H1 (cell line): ENCODE measurements around the gene ZBTB20. TPM values are rescaled to one million over a fixed set of nuclear protein-coding genes. Genes with fewer than 3 reads are reported as not detected.

Experiments
- CTCF ChIA-PET: fragments of 300-600 bp; sonication (Branson Sonifier 250); formaldehyde crosslinking; loops from one replicate; lab custom pipeline; 2021; ENCODE audit not compliant: partially characterized antibody; lab: Charles Lee
- POLR2A ChIA-PET: fragments of 300-600 bp; sonication (Branson Sonifier 250); formaldehyde crosslinking; loops from one replicate; lab custom pipeline; 2021; ENCODE audit warnings: inconsistent platforms; ENCODE audit not compliant: partially characterized antibody; lab: Charles Lee
- DNase-seq, 2 experiments: peaks; one replicate each; pipeline versions ENCODE4 v3.0.0 to v3.0.0-alpha.2; 2010 to 2022; ENCODE audit warnings: low spot score in 2 of 2, low read depth in 1 of 2, mixed read lengths in 1 of 2
- FAIRE-seq: peaks from 2 replicates; lab custom pipeline; 2011; peaks lifted over from hg19 to GRCh38; lab: Jason Lieb, UNC
- H2AFZ ChIP-seq: 2 replicates; pipeline ENCODE4 v1.8.1; 2012; ENCODE audit warnings: low read length, inconsistent platforms
- H2AK5ac ChIP-seq: 2 replicates; pipeline ENCODE4 v1.6.1; 2013; ENCODE audit warnings: low read depth, low read length
- H2BK120ac ChIP-seq: replicated peaks from 2 replicates; pipeline ENCODE3; 2013; ENCODE audit warnings: low read depth, low read length, inconsistent platforms
- H2BK12ac ChIP-seq: 2 replicates; pipeline ENCODE4 v1.6.1; 2013; ENCODE audit warnings: low read depth, low read length
- H2BK15ac ChIP-seq: 2 replicates; pipeline ENCODE4 v1.6.1; 2013; ENCODE audit warnings: low read length
- H2BK20ac ChIP-seq: 2 replicates; pipeline ENCODE4 v1.6.1; 2013; ENCODE audit warnings: low read length
- H2BK5ac ChIP-seq: 2 replicates; pipeline ENCODE4 v1.6.1; 2013; ENCODE audit warnings: low read depth, low read length
- H3K14ac ChIP-seq: 2 replicates; pipeline ENCODE4 v1.6.1; 2013; ENCODE audit warnings: inconsistent platforms; ENCODE audit not compliant: insufficient read length
- H3K18ac ChIP-seq: 2 replicates; pipeline ENCODE4 v1.6.1; 2013; ENCODE audit warnings: low read length; ENCODE audit errors: extremely low read depth
- H3K23ac ChIP-seq: 2 replicates; pipeline ENCODE4 v1.6.1; 2013; ENCODE audit warnings: inconsistent platforms; ENCODE audit not compliant: insufficient read length
- H3K23me2 ChIP-seq: 2 replicates; pipeline ENCODE4 v1.6.1; 2013; ENCODE audit warnings: low read depth, low read length
- H3K27ac ChIP-seq: 2 replicates; pipeline ENCODE4 v1.6.1; 2011; ENCODE audit warnings: low read depth, low read length, inconsistent platforms
- H3K27me3 ChIP-seq, 4 experiments: replicated peaks in 1 of 4; 1 replicate in 1 of 4; 2 replicates in 3 of 4; pipeline versions ENCODE4 v1.6.1 to v1.8.1; 2011 to 2013; ENCODE audit warnings: low read length in 3 of 4, mild to moderate bottlenecking in 3 of 4, inconsistent platforms in 2 of 4, mixed read lengths in 2 of 4, moderate library complexity in 1 of 4; ENCODE audit not compliant: control insufficient read depth in 3 of 4, insufficient read depth in 3 of 4; ENCODE audit errors: extremely low read depth in 1 of 4
- H3K36me3 ChIP-seq, 4 experiments: 2 replicates each; pipeline versions ENCODE4 v1.6.1 to v1.8.1; 2011 to 2013; ENCODE audit warnings: mild to moderate bottlenecking in 4 of 4, low read length in 3 of 4, moderate library complexity in 2 of 4, control low read depth in 1 of 4, inconsistent platforms in 1 of 4; ENCODE audit not compliant: insufficient read depth in 4 of 4, control insufficient read depth in 2 of 4
- H3K4ac ChIP-seq: replicated peaks from 2 replicates; pipeline ENCODE3; 2013; ENCODE audit warnings: low read length, low read depth, mixed read lengths, inconsistent platforms; ENCODE audit not compliant: insufficient read length
- H3K4me1 ChIP-seq, 4 experiments: replicated peaks in 1 of 4; 1 replicate in 1 of 4; 2 replicates in 3 of 4; pipeline versions ENCODE4 v1.6.1 to v1.8.1; 2011 to 2013; ENCODE audit warnings: low read length in 3 of 4, inconsistent platforms in 2 of 4, mixed read lengths in 1 of 4; ENCODE audit not compliant: insufficient read depth in 4 of 4, control insufficient read depth in 3 of 4
- H3K4me2 ChIP-seq, 2 experiments: 2 replicates each; pipeline versions ENCODE4 v1.6.1 to v1.8.1; 2011 to 2013; ENCODE audit warnings: low read depth in 2 of 2, low read length in 2 of 2, control low read depth in 1 of 2, inconsistent platforms in 1 of 2, mild to moderate bottlenecking in 1 of 2; ENCODE audit not compliant: insufficient read depth in 1 of 2
- H3K4me3 ChIP-seq, 4 experiments: fragments of 200-600, 300-600 bp in 1 of 4; sonication (generic), shearing (Covaris generic), sonication (Bioruptor Twin) in 1 of 4; 2 replicates each; pipeline versions ENCODE4 v1.5.1 to v1.8.1; 2011 to 2016; ENCODE audit warnings: low read length in 4 of 4, low read depth in 3 of 4, control low read depth in 2 of 4, inconsistent platforms in 2 of 4, mild to moderate bottlenecking in 2 of 4, mixed read lengths in 1 of 4, moderate library complexity in 1 of 4; ENCODE audit not compliant: insufficient read depth in 2 of 4; ENCODE audit errors: extremely low read depth in 1 of 4
- H3K56ac ChIP-seq: replicated peaks from 2 replicates; pipeline ENCODE3; 2013; ENCODE audit warnings: low read depth, mild to moderate bottlenecking, mixed read lengths, low read length, inconsistent platforms; ENCODE audit not compliant: insufficient read length
- H3K79me1 ChIP-seq: 2 replicates; pipeline ENCODE4 v1.6.1; 2013; ENCODE audit warnings: low read depth, low read length, control low read depth
- H3K79me2 ChIP-seq, 2 experiments: 2 replicates each; pipeline versions ENCODE4 v1.6.1 to v1.8.1; 2012 to 2013; ENCODE audit warnings: low read length in 2 of 2, mild to moderate bottlenecking in 2 of 2, inconsistent platforms in 1 of 2; ENCODE audit not compliant: insufficient read depth in 2 of 2, control insufficient read depth in 1 of 2
- H3K9ac ChIP-seq, 4 experiments: replicated peaks in 1 of 4; 1 replicate in 1 of 4; 2 replicates in 3 of 4; pipeline versions ENCODE4 v1.6.1 to v1.8.1; 2011 to 2013; ENCODE audit warnings: low read depth in 3 of 4, low read length in 3 of 4, control low read depth in 2 of 4, mild to moderate bottlenecking in 2 of 4, moderate library complexity in 2 of 4, inconsistent platforms in 1 of 4; ENCODE audit errors: extremely low read depth in 1 of 4
- H3K9me3 ChIP-seq, 2 experiments: 2 replicates each; pipeline versions ENCODE4 v1.6.1 to v1.8.1; 2012 to 2013; ENCODE audit warnings: mild to moderate bottlenecking in 2 of 2, moderate library complexity in 2 of 2, control low read depth in 1 of 2, inconsistent platforms in 1 of 2, low read depth in 1 of 2, low read length in 1 of 2, mixed read lengths in 1 of 2; ENCODE audit not compliant: insufficient read depth in 2 of 2
- H4K20me1 ChIP-seq, 2 experiments: replicated peaks in 1 of 2; 2 replicates each; pipeline versions ENCODE3 to v1.8.1; 2011 to 2013; ENCODE audit warnings: inconsistent platforms in 2 of 2, low read length in 2 of 2, mild to moderate bottlenecking in 1 of 2; ENCODE audit not compliant: insufficient read depth in 2 of 2, control insufficient read depth in 1 of 2
- H4K5ac ChIP-seq: 2 replicates; pipeline ENCODE4 v1.6.1; 2013; ENCODE audit warnings: low read length, low read depth, mixed read lengths, inconsistent platforms; ENCODE audit not compliant: insufficient read length
- H4K8ac ChIP-seq: 2 replicates; pipeline ENCODE4 v1.8.0; 2013; ENCODE audit warnings: mild to moderate bottlenecking, moderate library complexity, low read length, inconsistent platforms; ENCODE audit not compliant: insufficient read depth; ENCODE audit errors: extremely low read depth
- H4K91ac ChIP-seq: replicated peaks from 2 replicates; pipeline ENCODE3; 2013; ENCODE audit warnings: low read length, mixed read lengths, inconsistent platforms; ENCODE audit not compliant: insufficient read length
- ASH2L ChIP-seq: fragments of 200-600, 300-600 bp; sonication (generic); IDR thresholded peaks from one replicate; pipeline ENCODE4 v1.7.1; 2017; ENCODE audit warnings: low read length
- BCL11A ChIP-seq, 2 experiments: IDR thresholded peaks; one replicate each; pipeline ENCODE4 v1.6.1; 2011; ENCODE audit warnings: low read depth in 2 of 2, low read length in 2 of 2, mild to moderate bottlenecking in 2 of 2
- CTBP2 ChIP-seq: IDR thresholded peaks from 2 replicates; pipeline ENCODE4 v1.7.0; 2011; ENCODE audit warnings: borderline replicate concordance, mild to moderate bottlenecking, moderate library complexity, mixed read lengths, low read length; ENCODE audit not compliant: insufficient read depth, insufficient read length
- EP300 ChIP-seq, 2 experiments: IDR thresholded peaks; 1 replicate in 1 of 2; 2 replicates in 1 of 2; pipeline ENCODE4 v1.6.1; 2011 to 2012; ENCODE audit warnings: low read depth in 2 of 2, low read length in 2 of 2, mild to moderate bottlenecking in 2 of 2, borderline replicate concordance in 1 of 2, inconsistent platforms in 1 of 2, moderate library complexity in 1 of 2
- HDAC2 ChIP-seq, 2 experiments: fragments of 300-600 bp in 1 of 2; sonication (generic) in 1 of 2; IDR thresholded peaks; 2 replicates each; pipeline ENCODE4 v1.6.1; 2011 to 2012; ENCODE audit warnings: low read depth in 2 of 2, low read length in 2 of 2, mild to moderate bottlenecking in 2 of 2, moderate library complexity in 2 of 2, borderline replicate concordance in 1 of 2, inconsistent platforms in 1 of 2
- HDAC6 ChIP-seq: IDR thresholded peaks from one replicate; pipeline ENCODE4 v1.7.1; 2012; ENCODE audit warnings: low read depth, mild to moderate bottlenecking, inconsistent platforms, low read length, moderate library complexity
- JUN ChIP-seq: IDR thresholded peaks from 2 replicates; pipeline ENCODE4 v1.6.1; 2011; ENCODE audit warnings: low read depth, mild to moderate bottlenecking, improper control_type of control experiment, low read length
- KDM1A ChIP-seq: fragments of 200-600, 300-600 bp; sonication (generic); IDR thresholded peaks from 2 replicates; pipeline ENCODE4 v1.7.1; 2016; ENCODE audit warnings: mild to moderate bottlenecking, low read length, borderline replicate concordance
- MAFK ChIP-seq: IDR thresholded peaks from 2 replicates; pipeline ENCODE4 v1.6.1; 2012; ENCODE audit warnings: low read depth, mild to moderate bottlenecking, improper control_type of control experiment, low read length
- NANOG ChIP-seq: IDR thresholded peaks from 2 replicates; pipeline ENCODE4 v1.6.1; 2011; ENCODE audit warnings: low read length, low read depth, mild to moderate bottlenecking, inconsistent platforms; ENCODE audit not compliant: insufficient read depth, poor library complexity, severe bottlenecking
- POLR2A ChIP-seq, 2 experiments: IDR thresholded peaks; 1 replicate in 1 of 2; 2 replicates in 1 of 2; pipeline ENCODE4 v1.6.1; 2011; ENCODE audit warnings: low read depth in 2 of 2, low read length in 2 of 2, mild to moderate bottlenecking in 2 of 2; ENCODE audit errors: control extremely low read depth in 1 of 2
- TCF12 ChIP-seq: IDR thresholded peaks from 2 replicates; pipeline ENCODE4 v1.6.1; 2011; ENCODE audit warnings: low read depth, mild to moderate bottlenecking, low read length
- WGBS, 2 experiments: shearing (Covaris generic) in 1 of 2; methylation state at CpG; one replicate each; pipeline versions ENCODE4 v1.1.6 to v1.1.7; 2013 to 2015; ENCODE audit warnings: low lambda C conversion rate in 2 of 2, mixed read lengths in 2 of 2, inconsistent platforms in 1 of 2, low coverage in 1 of 2, missing lambda C conversion rate in 1 of 2; ENCODE audit not compliant: insufficient replicate concordance in 2 of 2, insufficient coverage in 1 of 2, insufficient read length in 1 of 2; ENCODE audit errors: extremely low coverage in 1 of 2, missing lambda C conversion rate in 1 of 2; 5-methylcytosine and 5-hydroxymethylcytosine counted together
- polyA plus RNA-seq, 7 experiments: library from polyadenylated mRNA; depleted of rRNA in 3 of 7; stranded (reverse) in 5 of 7; unstranded in 2 of 7; fragments of >200 nt in 5 of 7; fragments of 200-250 nt in 2 of 7; gene quantifications; 1 replicate in 5 of 7; 2 replicates in 1 of 7; 4 replicates in 1 of 7; pipeline versions ENCODE4 v1.2.1 to v1.2.3, GENCODE V29; 2011 to 2013; ENCODE audit warnings: missing spikeins in 2 of 7, mixed read lengths in 2 of 7
- total RNA-seq: library from RNA; stranded (reverse); fragmentation: NEBNext Ultra II Directional; extraction: Animal tissue kit (Norgen Biotek cat#: 25700); gene quantifications from 2 replicates; pipeline ENCODE4 v1.2.1, GENCODE V29; 2021
- TF ChIP-seq, protein P1 (sequence below): IDR thresholded peaks from 2 replicates; pipeline ENCODE4 v1.6.1; 2012; ENCODE audit warnings: low read length, inconsistent platforms

The ZBTB20 gene
- total and polyA plus RNA-seq, 2 of the 8 experiments (the other 6 are each of a cell fraction or from before 2014, with no cell fraction given), result 0.35 to 1.3 TPM

DNA sequence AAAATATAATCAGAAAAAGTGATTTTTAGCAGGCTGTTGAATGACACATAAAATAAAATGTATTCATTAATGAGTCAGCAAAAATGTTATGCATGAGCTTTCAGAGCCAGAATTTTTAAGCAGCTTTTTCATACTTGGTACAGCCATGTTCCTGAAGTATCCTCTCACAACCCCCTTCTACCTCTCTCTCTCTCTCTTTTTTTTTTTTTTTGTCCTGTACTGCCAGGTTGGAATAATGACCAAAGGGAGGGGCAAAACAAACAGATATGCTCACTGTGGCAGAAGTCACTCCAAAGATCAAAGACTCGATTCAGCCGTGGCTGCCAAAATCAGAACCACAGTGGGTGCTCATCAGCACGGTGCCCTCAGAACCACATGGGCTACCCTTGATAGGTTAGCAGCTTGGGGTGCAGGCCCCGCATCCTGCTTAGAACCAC lies 383.0 kb downstream of the ZBTB20 start:
- H3K79me1 ChIP-seq, result no peaks in the 10 kb centered on the region
- no peak overlapping the region for H2BK12ac ChIP-seq
- no peak for DNase-seq
- no peak overlapping the region for H3K56ac ChIP-seq
- no peak overlapping the region for H3K4ac ChIP-seq
- H3K18ac ChIP-seq, result no peak overlapping the region
- H4K91ac ChIP-seq, result no peak overlapping the region
- no peak overlapping the region for H3K4me2 ChIP-seq
- H2BK120ac ChIP-seq, result no peak overlapping the region
- no peak overlapping the region for H2BK20ac ChIP-seq
- no peak for FAIRE-seq
- H4K20me1 ChIP-seq, result no peaks in the 10 kb centered on the region
- H3K14ac ChIP-seq, result no peak overlapping the region
- WGBS, 2 experiments, result 67% methylated on average over 4 of the region's 4 CpGs; no CpG with 5 or more reads in 1 of the 2 experiments
- H4K8ac ChIP-seq, result no peak overlapping the region
- no peaks in the 10 kb centered on the region for H3K27me3 ChIP-seq
- no peaks in the 10 kb centered on the region for H3K4me1 ChIP-seq
- no peak overlapping the region for H4K5ac ChIP-seq
- H3K23ac ChIP-seq, result no peak overlapping the region
- CTCF ChIA-PET, result no interaction called here
- H3K4me3 ChIP-seq, result no peak overlapping the region
- H3K79me2 ChIP-seq, result no peaks in the 10 kb centered on the region
- H3K23me2 ChIP-seq, result no peaks in the 10 kb centered on the region
- no peak overlapping the region for H2BK15ac ChIP-seq
- H3K36me3 ChIP-seq, result no peaks in the 10 kb centered on the region
- H2AFZ ChIP-seq, result no peak overlapping the region
- H3K9me3 ChIP-seq, result no peaks in the 10 kb centered on the region
- no peak overlapping the region for H2AK5ac ChIP-seq
- H2BK5ac ChIP-seq, result no peak overlapping the region
- no peak overlapping the region for H3K27ac ChIP-seq
- POLR2A ChIA-PET, result no interaction called here
- H3K9ac ChIP-seq, result no peak overlapping the region
- TF ChIP-seq ASH2L (no peak), HDAC6 (no peak), HDAC2 (IDR thresholded peaks at IDR 0.05; ENCODE audit: borderline replicate concordance in 1 of 2, low read depth in 2 of 2, low read length in 2 of 2) (no peak), TCF12 (no peak), POLR2A (IDR thresholded peaks at IDR 0.05; ENCODE audit: control extremely low read depth in 1 of 2, low read depth in 2 of 2, low read length in 2 of 2) (no peak), CTBP2 (no peak), EP300 (IDR thresholded peaks at IDR 0.05; ENCODE audit: borderline replicate concordance in 1 of 2, low read depth in 2 of 2, low read length in 2 of 2) (no peak), KDM1A (no peak), NANOG (no peak), BCL11A (IDR thresholded peaks at IDR 0.05; ENCODE audit: low read depth in 2 of 2, low read length in 2 of 2) (no peak), MAFK (no peak), JUN (no peak)
- TF ChIP-seq, protein P1, sequence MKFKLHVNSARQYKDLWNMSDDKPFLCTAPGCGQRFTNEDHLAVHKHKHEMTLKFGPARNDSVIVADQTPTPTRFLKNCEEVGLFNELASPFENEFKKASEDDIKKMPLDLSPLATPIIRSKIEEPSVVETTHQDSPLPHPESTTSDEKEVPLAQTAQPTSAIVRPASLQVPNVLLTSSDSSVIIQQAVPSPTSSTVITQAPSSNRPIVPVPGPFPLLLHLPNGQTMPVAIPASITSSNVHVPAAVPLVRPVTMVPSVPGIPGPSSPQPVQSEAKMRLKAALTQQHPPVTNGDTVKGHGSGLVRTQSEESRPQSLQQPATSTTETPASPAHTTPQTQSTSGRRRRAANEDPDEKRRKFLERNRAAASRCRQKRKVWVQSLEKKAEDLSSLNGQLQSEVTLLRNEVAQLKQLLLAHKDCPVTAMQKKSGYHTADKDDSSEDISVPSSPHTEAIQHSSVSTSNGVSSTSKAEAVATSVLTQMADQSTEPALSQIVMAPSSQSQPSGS, result no peak
